HEK293T (cell line): ENCODE measurements around the gene USB1.

Experiments
- ARNT ChIP-seq: fragments of 450-650 bp; IDR thresholded peaks from 2 replicates; pipeline ENCODE4 v1.6.1; 2017; ENCODE audit warnings: mild to moderate bottlenecking
- CTBP1 ChIP-seq: fragments of 450-650 bp; IDR thresholded peaks from 2 replicates; pipeline ENCODE4 v1.6.1; 2016; ENCODE audit warnings: borderline replicate concordance
- FOXM1 ChIP-seq: fragments of 450-650 bp; IDR thresholded peaks from 2 replicates; pipeline ENCODE4 v1.6.1; 2017; ENCODE audit warnings: mild to moderate bottlenecking, borderline replicate concordance
- HDGF ChIP-seq: fragments of 450-650 bp; IDR thresholded peaks from 2 replicates; pipeline ENCODE4 v1.6.1; 2017; ENCODE audit warnings: antibody characterized with exemption, borderline replicate concordance
- SUZ12 ChIP-seq: fragments of 450-650 bp; IDR thresholded peaks from 2 replicates; pipeline ENCODE4 v1.6.1; 2016; ENCODE audit warnings: mild to moderate bottlenecking

GRCh38 chr16:58013201-58013956 is 12.2 kb downstream of the USB1 start:
- TF ChIP-seq HDGF, result no peak
- TF ChIP-seq SUZ12, result no peak
- TF ChIP-seq FOXM1, result no peak
- TF ChIP-seq ARNT, result no peak
- TF ChIP-seq CTBP1, result no peak
